Measurements from ENCODE around the gene DLGAP4. TPM values are rescaled to one million over a fixed set of nuclear protein-coding genes. Genes with fewer than 3 reads are reported as not detected.

Gene DLGAP4
- total RNA-seq, 1 experiment from 2014 or later = 40.3 TPM

GRCh38 chr20:36569847-36570429 lies 263.8 kb downstream of the DLGAP4 start (continued):
- TF ChIP-seq, protein P1, sequence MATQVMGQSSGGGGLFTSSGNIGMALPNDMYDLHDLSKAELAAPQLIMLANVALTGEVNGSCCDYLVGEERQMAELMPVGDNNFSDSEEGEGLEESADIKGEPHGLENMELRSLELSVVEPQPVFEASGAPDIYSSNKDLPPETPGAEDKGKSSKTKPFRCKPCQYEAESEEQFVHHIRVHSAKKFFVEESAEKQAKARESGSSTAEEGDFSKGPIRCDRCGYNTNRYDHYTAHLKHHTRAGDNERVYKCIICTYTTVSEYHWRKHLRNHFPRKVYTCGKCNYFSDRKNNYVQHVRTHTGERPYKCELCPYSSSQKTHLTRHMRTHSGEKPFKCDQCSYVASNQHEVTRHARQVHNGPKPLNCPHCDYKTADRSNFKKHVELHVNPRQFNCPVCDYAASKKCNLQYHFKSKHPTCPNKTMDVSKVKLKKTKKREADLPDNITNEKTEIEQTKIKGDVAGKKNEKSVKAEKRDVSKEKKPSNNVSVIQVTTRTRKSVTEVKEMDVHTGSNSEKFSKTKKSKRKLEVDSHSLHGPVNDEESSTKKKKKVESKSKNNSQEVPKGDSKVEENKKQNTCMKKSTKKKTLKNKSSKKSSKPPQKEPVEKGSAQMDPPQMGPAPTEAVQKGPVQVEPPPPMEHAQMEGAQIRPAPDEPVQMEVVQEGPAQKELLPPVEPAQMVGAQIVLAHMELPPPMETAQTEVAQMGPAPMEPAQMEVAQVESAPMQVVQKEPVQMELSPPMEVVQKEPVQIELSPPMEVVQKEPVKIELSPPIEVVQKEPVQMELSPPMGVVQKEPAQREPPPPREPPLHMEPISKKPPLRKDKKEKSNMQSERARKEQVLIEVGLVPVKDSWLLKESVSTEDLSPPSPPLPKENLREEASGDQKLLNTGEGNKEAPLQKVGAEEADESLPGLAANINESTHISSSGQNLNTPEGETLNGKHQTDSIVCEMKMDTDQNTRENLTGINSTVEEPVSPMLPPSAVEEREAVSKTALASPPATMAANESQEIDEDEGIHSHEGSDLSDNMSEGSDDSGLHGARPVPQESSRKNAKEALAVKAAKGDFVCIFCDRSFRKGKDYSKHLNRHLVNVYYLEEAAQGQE (IDR thresholded peaks at IDR 0.05; ENCODE audit: low read depth) = no peak
- TF ChIP-seq MAX (IDR thresholded peaks at IDR 0.05) = no peak
- TF ChIP-seq EZH2phosphoT487 (IDR thresholded peaks at IDR 0.05; ENCODE audit: borderline replicate concordance) = no peak

GRCh38 chr20:36571564-36572504 lies 265.7 kb downstream of the DLGAP4 start:
- Histone ChIP-seq H3K9me2 (ENCODE audit: insufficient read depth) (no peaks in the 10 kb centered on the region), H3K4me3 (replicated peaks in 1 of 2; ENCODE audit: low read depth in 1 of 2, low read length in 2 of 2) (no peak overlapping the region), H3K27me3 (ENCODE audit: insufficient read depth, low read length) (no peaks in the 10 kb centered on the region), H3K27ac (ENCODE audit: low read depth, low read length) (peak overlapping the region; percentile 53; the same call in 1 of the 2 replicates), H3K9me3 (ENCODE audit: control insufficient read depth in 1 of 2, insufficient read depth in 1 of 2, low read depth in 1 of 2, low read length in 2 of 2) (no peaks in the 10 kb centered on the region), H3K4me1 (ENCODE audit: control insufficient read depth in 1 of 2, insufficient read depth in 2 of 2, low read length in 2 of 2) (peaks cover 21 to 36% of the 10 kb centered on the region in 2 experiments), H3K4me2 (ENCODE audit: low read length) (no peak overlapping the region), H2AFZ (ENCODE audit: low read depth, low read length, poor library complexity, severe bottlenecking) (no peak overlapping the region), H3K79me2 (ENCODE audit: insufficient read depth, low read length) (peaks cover 16% of the 10 kb centered on the region), H3K36me3 (ENCODE audit: control insufficient read depth in 1 of 2, insufficient read depth in 2 of 2, low read length in 2 of 2) (no peaks in the 10 kb centered on the region), H4K20me1 (ENCODE audit: insufficient read depth) (no peaks in the 10 kb centered on the region), H3K9ac (ENCODE audit: low read length) (no peak overlapping the region)
- POLR2A ChIA-PET = interaction anchor here (0.8 to 1.1 kb wide), 2 partner anchors 33 kb away, joined by 3 to 4 read pairs; partner anchors contain the start of gene RAB5IF
- no peak for DNase-seq (ENCODE audit: low read depth, low spot score)
- BruUV-seq (replicated peaks) = no TSS peak
- ATAC-seq = no peak
- RAD21 ChIA-PET (ENCODE audit: low non-redundant PET in 1 of 2, low total read pairs in 2 of 2, uncharacterized antibody in 2 of 2, unreplicated experiment in 2 of 2) = no interaction called here
- intact Hi-C loops (cut with micrococcal nuclease) = no loop called here
- CTCF ChIA-PET = interaction anchor here (0.7 to 1.3 kb wide), 3 partner anchors 14 to 34 kb away, joined by 4 to 6 read pairs (median 5); partner anchors contain the start of gene RAB5IF
- TF ChIP-seq TCF7L2 (IDR thresholded peaks at IDR 0.05; ENCODE audit: borderline replicate concordance, extremely low read depth, insufficient read depth, insufficient read length) (no peak), POLR2A (IDR thresholded peaks at IDR 0.05; ENCODE audit: borderline replicate concordance, extremely low read depth, insufficient read depth, insufficient read length) (no peak), RAD21 (IDR thresholded peaks at IDR 0.05; ENCODE audit: low read depth) (no peak), JUND (IDR thresholded peaks at IDR 0.05) (no peak), ELF1 (IDR thresholded peaks at IDR 0.05; ENCODE audit: borderline replicate concordance, low read depth) (no peak), SP1 (IDR thresholded peaks at IDR 0.05; ENCODE audit: low read depth) (no peak), MAX (IDR thresholded peaks at IDR 0.05) (no peak), POLR2AphosphoS5 (IDR thresholded peaks at IDR 0.05; ENCODE audit: low read depth, low read length) (no peak), ZFX (IDR thresholded peaks at IDR 0.05) (no peak), EZH2 (IDR thresholded peaks at IDR 0.05) (no peak)
- TF ChIP-seq, protein P2, sequence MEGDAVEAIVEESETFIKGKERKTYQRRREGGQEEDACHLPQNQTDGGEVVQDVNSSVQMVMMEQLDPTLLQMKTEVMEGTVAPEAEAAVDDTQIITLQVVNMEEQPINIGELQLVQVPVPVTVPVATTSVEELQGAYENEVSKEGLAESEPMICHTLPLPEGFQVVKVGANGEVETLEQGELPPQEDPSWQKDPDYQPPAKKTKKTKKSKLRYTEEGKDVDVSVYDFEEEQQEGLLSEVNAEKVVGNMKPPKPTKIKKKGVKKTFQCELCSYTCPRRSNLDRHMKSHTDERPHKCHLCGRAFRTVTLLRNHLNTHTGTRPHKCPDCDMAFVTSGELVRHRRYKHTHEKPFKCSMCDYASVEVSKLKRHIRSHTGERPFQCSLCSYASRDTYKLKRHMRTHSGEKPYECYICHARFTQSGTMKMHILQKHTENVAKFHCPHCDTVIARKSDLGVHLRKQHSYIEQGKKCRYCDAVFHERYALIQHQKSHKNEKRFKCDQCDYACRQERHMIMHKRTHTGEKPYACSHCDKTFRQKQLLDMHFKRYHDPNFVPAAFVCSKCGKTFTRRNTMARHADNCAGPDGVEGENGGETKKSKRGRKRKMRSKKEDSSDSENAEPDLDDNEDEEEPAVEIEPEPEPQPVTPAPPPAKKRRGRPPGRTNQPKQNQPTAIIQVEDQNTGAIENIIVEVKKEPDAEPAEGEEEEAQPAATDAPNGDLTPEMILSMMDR (IDR thresholded peaks at IDR 0.05 in 2 of 3, conservative IDR thresholded peaks at IDR 0.05 in 1 of 3; ENCODE audit: borderline replicate concordance in 1 of 3, insufficient read depth in 1 of 3, low read depth in 2 of 3, low read length in 2 of 3) = no peak
- TF ChIP-seq, protein P3, sequence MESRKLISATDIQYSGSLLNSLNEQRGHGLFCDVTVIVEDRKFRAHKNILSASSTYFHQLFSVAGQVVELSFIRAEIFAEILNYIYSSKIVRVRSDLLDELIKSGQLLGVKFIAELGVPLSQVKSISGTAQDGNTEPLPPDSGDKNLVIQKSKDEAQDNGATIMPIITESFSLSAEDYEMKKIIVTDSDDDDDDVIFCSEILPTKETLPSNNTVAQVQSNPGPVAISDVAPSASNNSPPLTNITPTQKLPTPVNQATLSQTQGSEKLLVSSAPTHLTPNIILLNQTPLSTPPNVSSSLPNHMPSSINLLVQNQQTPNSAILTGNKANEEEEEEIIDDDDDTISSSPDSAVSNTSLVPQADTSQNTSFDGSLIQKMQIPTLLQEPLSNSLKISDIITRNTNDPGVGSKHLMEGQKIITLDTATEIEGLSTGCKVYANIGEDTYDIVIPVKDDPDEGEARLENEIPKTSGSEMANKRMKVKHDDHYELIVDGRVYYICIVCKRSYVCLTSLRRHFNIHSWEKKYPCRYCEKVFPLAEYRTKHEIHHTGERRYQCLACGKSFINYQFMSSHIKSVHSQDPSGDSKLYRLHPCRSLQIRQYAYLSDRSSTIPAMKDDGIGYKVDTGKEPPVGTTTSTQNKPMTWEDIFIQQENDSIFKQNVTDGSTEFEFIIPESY (IDR thresholded peaks at IDR 0.05; ENCODE audit: extremely low read depth, insufficient replicate concordance, low read length) = no peak
